HG03457 (cell line): Measurements from ENCODE around the gene FOXN4.

ENCODE experiments used
- ATAC-seq: cut with Tn5 transposase; IDR thresholded peaks from one replicate; pipeline ENCODE4 v1.9.1; 2021; ENCODE audit warnings: moderate number of reproducible peaks; ENCODE audit not compliant: unreplicated experiment

The FOXN4 gene

GRCh38 chr12:109307051-109307450, 2.0 kb downstream of the FOXN4 start:
- ATAC-seq = no peak

- ATAC-seq = no peak
Measured at GRCh38 chr12:109305547-109305946, 3.5 kb downstream of the FOXN4 start.

GRCh38 chr12:109304485-109304884, 4.6 kb downstream of the FOXN4 start:
- no peak for ATAC-seq

GRCh38 chr12:109302770-109303169, 6.3 kb downstream of the FOXN4 start:
- no peak for ATAC-seq

GRCh38 chr12:109302358-109302757, 6.7 kb downstream of the FOXN4 start:
- no peak for ATAC-seq

GRCh38 chr12:109301643-109302168, 7.4 kb downstream of the FOXN4 start:
- ATAC-seq = no peak

- no peak for ATAC-seq
Measured at GRCh38 chr12:109299849-109300248, 9.2 kb downstream of the FOXN4 start.

GRCh38 chr12:109296431-109296830, 12.7 kb downstream of the FOXN4 start:
- no peak for ATAC-seq

- no peak for ATAC-seq
Measured at GRCh38 chr12:109295764-109296425, 13.2 kb downstream of the FOXN4 start.

- no peak for ATAC-seq
Measured at GRCh38 chr12:109294286-109294796, 14.7 kb downstream of the FOXN4 start.

GRCh38 chr12:109293106-109293505, 16.0 kb downstream of the FOXN4 start:
- ATAC-seq = no peak

GRCh38 chr12:109292342-109292711, 16.8 kb downstream of the FOXN4 start:
- ATAC-seq = no peak

- ATAC-seq = no peak
Measured at GRCh38 chr12:109291521-109292341, 17.4 kb downstream of the FOXN4 start.

GRCh38 chr12:109291117-109291516, 18.0 kb downstream of the FOXN4 start:
- no peak for ATAC-seq

GRCh38 chr12:109290061-109290460, 19.0 kb downstream of the FOXN4 start:
- no peak for ATAC-seq

GRCh38 chr12:109289551-109289950, 19.5 kb downstream of the FOXN4 start:
- no peak for ATAC-seq

GRCh38 chr12:109289004-109289403, 20.1 kb downstream of the FOXN4 start:
- ATAC-seq = no peak

- no peak for ATAC-seq
Measured at GRCh38 chr12:109288571-109288970, 20.5 kb downstream of the FOXN4 start.

GRCh38 chr12:109287811-109288469, 21.1 kb downstream of the FOXN4 start:
- ATAC-seq = no peak

- no peak for ATAC-seq
Measured at GRCh38 chr12:109287181-109287580, 21.9 kb downstream of the FOXN4 start.

GRCh38 chr12:109286652-109287051, 22.4 kb downstream of the FOXN4 start:
- no peak for ATAC-seq
